RWPE2 (cell line): ENCODE results near the gene SYT7.

ENCODE experiments used
- ATAC-seq: fragments of 200-7000 bp; cut with Tn5 transposase; 3 replicates; pipeline ENCODE4 v1.9.1; 2021; ENCODE audit warnings: low read depth
- DNase-seq: peaks from one replicate; pipeline ENCODE4 v3.0.0-alpha.2; 2020; ENCODE audit warnings: low spot score
- H3K27ac ChIP-seq: fragments of 450-650 bp; 2 replicates; pipeline ENCODE4 v1.5.1; 2017; ENCODE audit warnings: mild to moderate bottlenecking; ENCODE audit not compliant: poor library complexity, severe bottlenecking
- H3K27me3 ChIP-seq: fragments of 250-450 bp; sonication (Bioruptor Pico); 2 replicates; pipeline ENCODE4 v1.5.1; 2021; ENCODE audit warnings: mild to moderate bottlenecking, moderate library complexity; ENCODE audit not compliant: insufficient read depth, poor library complexity, severe bottlenecking
- H3K36me3 ChIP-seq: fragments of 250-450 bp; sonication (Bioruptor Pico); 2 replicates; pipeline ENCODE4 v1.5.1; 2020; ENCODE audit warnings: low read depth, mild to moderate bottlenecking, moderate library complexity
- H3K4me1 ChIP-seq: fragments of 250-450 bp; sonication (Bioruptor Pico); 2 replicates; pipeline ENCODE4 v1.5.1; 2021; ENCODE audit warnings: mild to moderate bottlenecking, moderate library complexity; ENCODE audit not compliant: insufficient read depth, poor library complexity, severe bottlenecking
- H3K4me3 ChIP-seq: fragments of 250-450 bp; sonication (Bioruptor Pico); 2 replicates; pipeline ENCODE4 v1.5.1; 2021; ENCODE audit warnings: mild to moderate bottlenecking, moderate library complexity; ENCODE audit not compliant: severe bottlenecking
- H3K9me3 ChIP-seq: fragments of 250-450 bp; sonication (Bioruptor Pico); 2 replicates; pipeline ENCODE4 v1.5.1; 2021; ENCODE audit warnings: mild to moderate bottlenecking, moderate library complexity; ENCODE audit not compliant: severe bottlenecking
- TF ChIP-seq, protein P1 (sequence below): fragments of 450-650 bp; IDR thresholded peaks from one replicate; pipeline ENCODE4 v1.5.1; 2017; ENCODE audit warnings: mild to moderate bottlenecking, moderate library complexity; ENCODE audit not compliant: poor library complexity, severe bottlenecking

The SYT7 gene

DNA sequence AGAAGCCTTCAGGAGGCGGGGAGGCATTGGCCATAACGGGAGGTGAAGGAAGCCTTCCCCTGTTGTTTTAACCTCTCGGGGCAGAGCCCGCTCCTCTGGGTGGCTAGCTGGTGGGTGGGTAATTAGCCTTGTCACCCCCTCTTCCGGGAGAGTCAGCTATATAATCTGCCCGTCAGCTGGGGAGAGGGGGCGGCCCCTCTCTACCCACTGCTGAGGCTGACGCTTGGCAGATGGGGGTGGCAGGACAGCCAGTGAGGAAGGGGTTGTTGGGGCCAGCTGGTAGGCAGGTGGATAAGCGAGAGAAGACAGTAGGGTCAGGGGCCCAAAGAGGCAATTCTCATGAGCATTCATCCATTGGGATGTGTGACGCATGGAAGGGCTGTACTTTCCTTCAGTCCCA, 33.0 kb upstream of the SYT7 start:
- ATAC-seq (no peak), DNase-seq (no peak)
- TF ChIP-seq, protein P1, sequence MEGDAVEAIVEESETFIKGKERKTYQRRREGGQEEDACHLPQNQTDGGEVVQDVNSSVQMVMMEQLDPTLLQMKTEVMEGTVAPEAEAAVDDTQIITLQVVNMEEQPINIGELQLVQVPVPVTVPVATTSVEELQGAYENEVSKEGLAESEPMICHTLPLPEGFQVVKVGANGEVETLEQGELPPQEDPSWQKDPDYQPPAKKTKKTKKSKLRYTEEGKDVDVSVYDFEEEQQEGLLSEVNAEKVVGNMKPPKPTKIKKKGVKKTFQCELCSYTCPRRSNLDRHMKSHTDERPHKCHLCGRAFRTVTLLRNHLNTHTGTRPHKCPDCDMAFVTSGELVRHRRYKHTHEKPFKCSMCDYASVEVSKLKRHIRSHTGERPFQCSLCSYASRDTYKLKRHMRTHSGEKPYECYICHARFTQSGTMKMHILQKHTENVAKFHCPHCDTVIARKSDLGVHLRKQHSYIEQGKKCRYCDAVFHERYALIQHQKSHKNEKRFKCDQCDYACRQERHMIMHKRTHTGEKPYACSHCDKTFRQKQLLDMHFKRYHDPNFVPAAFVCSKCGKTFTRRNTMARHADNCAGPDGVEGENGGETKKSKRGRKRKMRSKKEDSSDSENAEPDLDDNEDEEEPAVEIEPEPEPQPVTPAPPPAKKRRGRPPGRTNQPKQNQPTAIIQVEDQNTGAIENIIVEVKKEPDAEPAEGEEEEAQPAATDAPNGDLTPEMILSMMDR: no peak
- Histone ChIP-seq H3K27me3 (no peaks in the 10 kb centered on the region), H3K27ac (no peak overlapping the region), H3K4me3 (no peak overlapping the region), H3K4me1 (peaks cover 24% of the 10 kb centered on the region), H3K36me3 (no peaks in the 10 kb centered on the region), H3K9me3 (no peaks in the 10 kb centered on the region)

DNA sequence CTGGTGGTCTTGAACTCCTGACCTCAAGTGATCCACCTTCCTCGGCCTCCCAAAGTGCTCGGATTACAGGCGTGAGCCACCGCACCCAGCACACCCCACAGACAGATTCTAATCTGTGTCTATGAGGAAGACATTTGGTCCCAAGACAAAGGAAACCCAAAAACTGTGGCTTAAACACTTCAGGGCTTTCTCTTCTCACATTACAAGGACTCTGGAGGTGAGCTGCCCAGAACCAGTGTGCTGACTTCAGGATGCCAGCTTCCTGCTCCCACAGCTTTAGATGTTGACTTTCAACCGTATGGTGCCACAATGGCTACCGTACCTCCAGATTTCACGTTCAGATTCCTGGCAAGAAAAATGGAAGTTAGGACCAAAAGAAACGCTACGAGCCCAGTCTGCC, 32.2 kb upstream of the SYT7 start:
- no peak overlapping the region for H3K4me3 ChIP-seq
- DNase-seq (no peak), ATAC-seq (no peak)
- H3K36me3 ChIP-seq: no peaks in the 10 kb centered on the region
- H3K9me3 ChIP-seq: no peaks in the 10 kb centered on the region
- TF ChIP-seq, protein P1: no peak
- no peak overlapping the region for H3K27ac ChIP-seq
- H3K4me1 ChIP-seq: peaks cover 23% of the 10 kb centered on the region
- no peaks in the 10 kb centered on the region for H3K27me3 ChIP-seq

DNA sequence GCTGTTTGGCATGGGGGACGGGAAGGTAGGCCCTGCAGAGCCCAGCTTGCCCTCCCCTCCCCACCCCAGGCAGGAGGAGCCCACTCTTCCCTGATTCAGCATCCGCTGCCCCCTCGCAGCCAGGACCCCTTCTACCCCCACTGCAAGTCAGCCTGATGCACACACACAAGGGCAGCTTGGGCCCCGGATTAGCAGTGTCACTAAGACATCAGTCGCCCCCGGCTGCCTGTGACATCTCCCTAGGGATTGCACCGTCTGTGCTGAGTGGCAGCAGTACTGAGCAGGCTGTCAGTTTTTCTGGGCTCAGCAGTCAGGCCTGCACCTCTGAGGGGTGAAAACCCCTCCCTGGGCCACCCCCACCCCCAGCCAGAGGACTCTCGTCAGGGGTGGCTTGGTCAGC, 30.4 kb upstream of the SYT7 start:
- TF ChIP-seq, protein P1: no peak
- H3K4me3 ChIP-seq: no peak overlapping the region
- no peaks in the 10 kb centered on the region for H3K9me3 ChIP-seq
- ATAC-seq (no peak), DNase-seq (no peak)
- H3K27me3 ChIP-seq: no peaks in the 10 kb centered on the region
- H3K4me1 ChIP-seq: peaks cover 14% of the 10 kb centered on the region
- no peak overlapping the region for H3K27ac ChIP-seq
- no peaks in the 10 kb centered on the region for H3K36me3 ChIP-seq

DNA sequence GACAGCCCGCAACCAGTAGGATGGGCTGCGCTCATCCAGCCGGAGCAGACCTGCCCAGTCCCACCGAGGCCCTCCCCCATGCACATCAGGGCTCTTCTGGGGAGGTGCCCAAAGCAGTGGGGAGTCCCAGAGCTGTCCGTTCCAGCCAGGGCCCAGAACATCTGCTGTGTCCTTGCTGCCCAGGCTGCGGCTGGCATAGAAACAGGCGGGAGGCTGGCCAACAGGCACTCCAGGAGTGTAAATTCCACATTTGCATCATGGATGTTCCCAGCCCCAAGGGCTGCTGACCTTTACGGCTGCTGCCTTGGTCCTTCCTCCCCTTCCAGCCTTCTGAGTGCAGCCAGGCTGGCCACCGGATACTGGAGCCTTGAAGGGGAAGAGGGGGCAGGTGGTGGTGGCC, 30.0 kb upstream of the SYT7 start:
- TF ChIP-seq, protein P1: no peak
- Histone ChIP-seq H3K27me3 (no peaks in the 10 kb centered on the region), H3K9me3 (no peaks in the 10 kb centered on the region), H3K4me3 (no peak overlapping the region), H3K36me3 (no peaks in the 10 kb centered on the region), H3K27ac (no peak overlapping the region), H3K4me1 (peaks cover 10% of the 10 kb centered on the region)
- no peak for DNase-seq
- no peak for ATAC-seq

DNA sequence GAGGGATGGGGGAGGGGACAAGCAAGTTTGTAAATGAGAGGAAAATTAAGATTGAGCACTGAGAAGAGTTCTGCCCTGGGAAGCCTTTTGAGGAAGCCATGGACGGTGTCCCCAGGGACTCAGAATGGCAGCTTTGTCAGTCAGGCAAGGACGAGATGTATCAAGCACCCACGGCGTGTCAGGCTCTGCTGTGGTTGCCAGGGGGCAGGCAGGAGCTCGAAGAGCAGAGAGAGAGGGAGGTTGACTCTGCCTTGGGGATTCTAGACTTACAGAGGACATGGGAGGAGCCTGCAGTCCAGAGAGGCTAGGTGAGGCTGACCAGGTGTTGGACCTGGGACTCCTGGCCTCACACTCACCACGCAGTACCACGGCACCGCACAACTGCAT, 29.1 kb upstream of the SYT7 start:
- Histone ChIP-seq H3K9me3 (no peaks in the 10 kb centered on the region), H3K27me3 (no peaks in the 10 kb centered on the region), H3K4me1 (peaks cover 9% of the 10 kb centered on the region), H3K36me3 (no peaks in the 10 kb centered on the region), H3K27ac (no peak overlapping the region), H3K4me3 (no peak overlapping the region)
- no peak for DNase-seq
- TF ChIP-seq, protein P1: no peak
- ATAC-seq: peak; percentile 26; the same call in 1 of the 3 replicates
